HL-60 (cell line): Measurements from ENCODE around the gene MRM2.

Source experiments
- CTCF ChIP-seq: IDR thresholded peaks from one replicate; pipeline ENCODE4 v1.5.1; 2011; ENCODE audit warnings: low read length, control low read depth, inconsistent platforms; ENCODE audit not compliant: insufficient read depth
- POLR2AphosphoS5 ChIP-seq: IDR thresholded peaks from 2 replicates; pipeline ENCODE4 v1.6.1; 2012; ENCODE audit warnings: low read depth

- no peak for TF ChIP-seq CTCF
- TF ChIP-seq POLR2AphosphoS5 = no peak
Observed at GRCh38 chr7:2275101-2275500, 33.1 kb upstream of the MRM2 start.
